Measurements from ENCODE around the gene LZTR1.

Gene LZTR1

GRCh38 chr22:20951151-20951931, 30.8 kb upstream of the LZTR1 start:
- DNase-seq: no peak

- no peak for DNase-seq
These were observed 30.1 kb upstream of the LZTR1 start for GRCh38 chr22:20951932-20952380.

GRCh38 chr22:20952544-20953341, 29.4 kb upstream of the LZTR1 start:
- DNase-seq: no peak

DNA sequence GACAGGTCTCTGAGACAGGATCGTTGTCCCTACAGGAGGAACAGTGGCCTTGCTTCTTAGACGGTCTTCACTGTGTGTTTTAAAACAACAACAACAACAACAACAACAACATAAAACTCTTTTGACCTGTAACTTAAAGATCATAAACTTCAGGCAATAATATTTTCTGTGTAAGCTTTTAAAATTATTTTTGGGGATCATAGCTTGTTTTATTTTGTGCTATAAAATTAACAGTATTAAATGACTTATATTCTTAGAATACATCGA, 28.8 kb upstream of the LZTR1 start:
- DNase-seq: no peak

DNA sequence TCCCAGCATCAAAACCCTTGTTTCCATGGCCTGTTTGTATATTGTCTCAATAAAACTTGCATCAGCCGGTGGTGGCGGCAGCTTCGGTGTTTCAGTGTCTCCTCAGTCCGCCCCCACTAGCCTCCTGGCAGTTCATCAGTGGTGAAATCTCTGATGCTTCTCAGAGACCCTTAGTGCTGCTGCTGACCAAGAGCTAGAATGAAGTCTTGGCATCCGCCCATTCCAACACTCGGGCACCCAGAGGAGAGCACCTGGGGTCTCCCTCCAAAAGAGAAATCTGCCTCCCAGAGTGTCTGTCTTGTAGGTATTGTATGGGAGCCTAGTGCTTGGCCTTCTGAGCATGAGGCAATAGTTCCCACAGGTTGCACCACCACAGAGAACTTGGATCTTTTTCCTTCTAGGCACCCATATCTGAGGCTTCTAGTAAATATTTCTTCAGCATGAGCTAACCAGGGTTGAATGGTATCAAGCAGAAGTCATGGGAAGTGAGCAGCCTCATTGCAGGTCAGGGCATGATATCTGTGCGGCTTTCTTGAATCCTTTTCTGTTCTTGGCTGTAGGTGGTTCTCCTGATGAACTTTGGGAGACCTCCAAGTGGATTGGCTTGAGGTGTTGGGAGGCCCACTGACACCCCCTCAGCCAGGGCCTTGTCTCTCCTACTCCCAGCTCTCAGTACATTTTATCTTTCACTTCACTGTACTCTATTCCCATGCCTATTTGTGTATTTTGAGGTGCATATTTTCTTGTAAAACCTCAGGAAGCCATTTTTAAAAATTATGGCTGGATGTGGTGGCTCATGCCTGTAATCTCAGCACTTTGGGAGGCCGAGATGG, 28.2 kb upstream of the LZTR1 start:
- no peak for DNase-seq

DNA sequence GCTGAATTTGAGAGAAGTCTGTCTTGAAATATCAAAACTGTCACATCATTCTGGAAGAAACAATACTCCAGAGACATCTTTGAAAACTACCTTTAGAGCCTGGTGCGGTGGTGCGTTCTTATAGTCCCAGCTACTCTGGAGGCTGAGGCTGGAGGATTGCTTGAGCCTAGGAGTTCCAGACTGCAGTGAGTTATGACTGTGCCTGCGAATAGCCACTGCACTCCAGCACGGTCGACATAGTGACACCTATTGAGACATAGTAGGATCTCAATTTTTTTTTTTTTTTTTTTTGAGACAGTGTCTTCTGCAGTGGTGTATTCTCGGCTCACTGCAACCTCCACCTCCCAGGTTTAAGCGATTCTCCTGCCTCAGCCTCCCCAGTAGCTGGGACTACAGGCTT, 26.5 kb upstream of the LZTR1 start:
- DNase-seq: no peak

GRCh38 chr22:20956258-20957101, 25.6 kb upstream of the LZTR1 start:
- no peak for DNase-seq

- DNase-seq: no peak
These were observed 24.9 kb upstream of the LZTR1 start for GRCh38 chr22:20957102-20957682.

- DNase-seq: no peak
These were observed 24.2 kb upstream of the LZTR1 start for GRCh38 chr22:20957683-20958431.

DNA sequence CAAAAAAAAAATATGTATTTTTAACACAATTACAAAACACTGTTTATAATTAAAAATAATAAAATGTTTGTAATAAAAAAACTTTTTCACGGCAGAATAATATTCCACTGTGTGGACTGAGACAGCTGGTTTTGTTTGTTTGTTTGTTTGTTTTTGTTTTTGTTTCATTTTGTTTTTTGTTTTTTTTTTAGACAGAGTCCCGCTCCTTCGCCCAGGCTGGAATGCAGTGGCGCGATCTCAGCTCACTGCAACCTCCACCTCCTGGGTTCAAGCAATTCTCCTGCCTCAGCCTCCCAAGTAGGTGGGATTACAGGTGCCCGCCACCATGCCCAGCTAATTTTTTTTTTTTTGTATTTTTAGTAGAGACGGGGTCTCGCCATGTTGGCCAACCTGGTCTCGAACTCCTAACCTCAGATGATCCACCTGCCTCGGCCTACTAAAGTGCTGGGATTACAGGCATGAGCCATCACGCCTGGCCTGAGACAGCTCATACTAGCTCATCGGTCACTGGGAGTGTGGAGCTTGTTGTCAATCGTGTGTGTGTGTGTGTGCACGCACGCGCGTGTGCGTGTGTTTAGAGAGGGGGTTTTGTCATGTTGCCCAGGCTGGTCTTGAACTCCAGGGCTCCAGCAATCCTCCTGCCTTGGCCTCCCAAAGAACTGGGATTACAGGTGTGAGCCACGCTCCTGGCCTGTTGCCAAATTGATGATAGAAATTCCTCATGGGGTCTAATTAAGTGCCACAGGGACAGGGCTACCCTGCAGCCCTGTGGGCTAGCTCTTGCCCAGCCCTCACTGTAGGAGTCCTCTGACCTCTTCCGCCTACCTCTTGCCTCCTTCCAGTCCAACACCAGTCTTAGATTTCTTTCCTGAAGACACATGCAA, 22.3 kb upstream of the LZTR1 start:
- no peak for DNase-seq

- DNase-seq: no peak
These were observed 21.5 kb upstream of the LZTR1 start for GRCh38 chr22:20960609-20961008.

DNA sequence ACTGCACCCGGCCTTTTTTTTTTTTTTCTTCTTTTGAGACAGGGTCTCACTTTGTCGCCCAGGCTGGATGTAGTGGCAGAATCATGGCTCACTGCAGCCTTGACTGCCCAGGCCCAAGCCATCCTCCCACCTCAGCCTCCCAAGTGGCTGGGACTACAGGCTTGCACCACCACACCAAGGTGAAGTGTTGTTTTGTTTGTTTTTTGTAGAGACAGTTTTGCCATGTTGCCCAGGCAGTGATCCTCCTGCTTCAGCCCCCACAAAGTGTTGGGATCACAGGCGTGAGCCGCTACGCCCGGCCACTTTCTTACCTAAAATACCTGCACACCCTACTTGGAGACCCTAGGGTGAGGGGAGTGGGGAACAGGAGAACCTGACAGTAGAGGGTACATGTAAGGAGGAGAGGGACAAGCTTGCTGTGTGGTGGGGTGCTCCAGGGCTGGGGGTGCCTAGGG, 19.6 kb upstream of the LZTR1 start:
- DNase-seq: no peak

DNA sequence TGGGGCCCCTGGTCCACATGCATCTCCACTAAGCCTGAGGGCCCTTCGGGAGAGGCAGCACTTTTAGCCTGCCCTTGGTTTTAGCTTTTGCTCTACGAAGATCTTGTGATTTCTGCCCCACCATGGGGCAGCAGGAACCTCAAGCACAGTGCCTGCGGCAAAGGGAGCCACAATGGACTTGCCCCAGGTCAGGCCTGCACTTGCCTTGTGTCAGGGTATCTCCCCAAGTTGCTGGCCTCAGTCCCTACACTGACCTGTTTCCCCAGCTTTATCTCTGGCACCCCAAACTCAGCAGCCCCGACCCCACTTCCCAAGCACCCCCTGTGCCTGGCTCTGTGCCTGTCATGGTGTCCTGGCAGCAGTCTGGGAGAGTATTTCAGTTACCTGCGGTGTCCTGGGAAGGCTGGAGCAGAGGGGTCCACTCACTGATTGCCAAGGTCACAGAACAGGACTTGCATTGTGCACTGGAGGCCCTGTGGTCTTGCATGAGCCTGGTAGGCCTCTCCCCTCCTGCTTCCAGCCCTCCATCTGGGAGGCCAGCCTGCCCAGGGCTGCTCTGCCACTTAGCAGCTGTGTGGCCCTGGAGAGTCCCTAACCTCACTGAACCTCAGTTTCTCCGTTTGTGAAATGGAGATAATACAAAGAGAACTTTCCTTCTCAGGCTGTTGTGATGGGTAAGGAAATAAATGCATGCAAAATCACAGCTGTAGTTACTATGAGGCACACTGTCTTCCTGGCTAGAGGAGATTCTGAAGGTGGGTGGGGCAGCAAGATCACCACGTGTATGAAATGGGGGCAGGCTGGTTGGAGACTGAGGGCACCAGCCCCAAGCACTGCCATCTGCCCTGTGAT, 18.7 kb upstream of the LZTR1 start:
- no peak for DNase-seq

- no peak for DNase-seq
These were observed 17.9 kb upstream of the LZTR1 start for GRCh38 chr22:20964090-20964798.

- DNase-seq: no peak
These were observed 17.3 kb upstream of the LZTR1 start for GRCh38 chr22:20964799-20965103.

DNA sequence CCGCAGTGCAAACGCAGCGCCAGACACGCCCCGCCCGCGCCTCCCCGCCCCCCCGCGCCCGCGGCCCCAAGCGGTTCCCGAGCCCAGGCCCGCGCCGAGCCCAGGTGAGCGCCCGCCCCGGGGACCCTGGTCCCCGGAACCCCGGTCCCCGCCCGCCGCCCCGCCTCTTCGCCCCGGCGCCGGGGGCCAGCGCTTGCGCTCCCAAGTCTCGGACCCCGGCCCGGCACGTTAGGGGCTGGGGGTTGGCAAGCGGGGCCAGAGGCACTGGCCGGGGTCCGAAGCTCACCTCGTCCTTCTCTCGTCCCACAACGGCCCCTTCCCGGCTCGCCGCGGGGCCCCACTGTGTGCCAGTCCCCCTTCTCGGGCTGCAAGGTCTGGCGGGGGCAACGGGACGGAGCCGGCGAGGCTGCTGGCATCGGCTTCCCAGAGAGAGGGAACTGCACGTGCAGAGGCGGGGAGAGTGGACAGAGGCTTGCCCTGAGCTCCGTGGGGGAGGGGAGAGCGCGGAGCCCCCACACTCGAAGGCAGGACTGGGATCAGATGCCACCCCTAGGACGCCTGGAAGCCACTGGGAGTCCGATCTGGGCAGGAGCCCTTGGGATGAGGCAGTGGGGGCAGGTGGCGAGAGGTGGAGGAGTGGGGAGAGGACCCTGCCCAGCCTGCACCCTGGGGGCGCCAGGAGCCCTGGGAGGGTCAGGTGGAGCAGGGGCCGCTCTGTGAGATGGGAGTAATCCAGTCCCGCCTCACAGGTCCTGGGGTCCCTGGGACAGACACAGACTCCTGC, 16.8 kb upstream of the LZTR1 start:
- no peak for DNase-seq

GRCh38 chr22:20965888-20966855, 15.9 kb upstream of the LZTR1 start:
- DNase-seq: no peak
